Measurements from ENCODE around the gene LTBP4.

Gene LTBP4

GRCh38 chr19:40659116-40659515 lies 57.9 kb downstream of the LTBP4 start:
- FAIRE-seq (no peak), DNase-seq (ENCODE audit: insufficient read length, low spot score) (no peak)

GRCh38 chr19:40659566-40659965 lies 58.4 kb downstream of the LTBP4 start:
- DNase-seq (ENCODE audit: insufficient read length, low spot score), result no peak
- FAIRE-seq, result no peak

- FAIRE-seq, result no peak
These were observed 60.4 kb downstream of the LTBP4 start for GRCh38 chr19:40661616-40662015.

GRCh38 chr19:40662925-40663694 lies 61.9 kb downstream of the LTBP4 start:
- DNase-seq (ENCODE audit: insufficient read length, low spot score), result peak; percentile 83
- peak; percentile 55 for FAIRE-seq

More at GRCh38 chr19:40661616-40662015, 60.4 kb downstream of the LTBP4 start:
- no peak for DNase-seq (ENCODE audit: insufficient read length, low spot score)

GRCh38 chr19:40663695-40664692 lies 62.8 kb downstream of the LTBP4 start:
- FAIRE-seq, result no peak

GRCh38 chr19:40666803-40667438 lies 65.8 kb downstream of the LTBP4 start:
- DNase-seq (ENCODE audit: insufficient read length, low spot score), result no peak
- no peak for FAIRE-seq

More at GRCh38 chr19:40663695-40664692, 62.8 kb downstream of the LTBP4 start:
- DNase-seq (ENCODE audit: insufficient read length, low spot score), result peak; percentile 42

GRCh38 chr19:40667602-40668001 lies 66.4 kb downstream of the LTBP4 start:
- FAIRE-seq (no peak), DNase-seq (ENCODE audit: insufficient read length, low spot score) (no peak)

GRCh38 chr19:40668991-40669614 lies 67.9 kb downstream of the LTBP4 start:
- DNase-seq (ENCODE audit: insufficient read length, low spot score), result no peak
- FAIRE-seq, result no peak

- DNase-seq (ENCODE audit: insufficient read length, low spot score), result no peak
- no peak for FAIRE-seq
These were observed 70.2 kb downstream of the LTBP4 start for GRCh38 chr19:40671404-40671803.

- no peak for FAIRE-seq
- no peak for DNase-seq (ENCODE audit: insufficient read length, low spot score)
These were observed 70.9 kb downstream of the LTBP4 start for GRCh38 chr19:40672038-40672437.

GRCh38 chr19:40672573-40673299 lies 71.6 kb downstream of the LTBP4 start:
- DNase-seq (ENCODE audit: insufficient read length, low spot score), result no peak
- FAIRE-seq, result peak; percentile 9

GRCh38 chr19:40673397-40673796 lies 72.2 kb downstream of the LTBP4 start:
- DNase-seq (ENCODE audit: insufficient read length, low spot score), result no peak
- FAIRE-seq, result no peak

- FAIRE-seq, result no peak
- DNase-seq (ENCODE audit: insufficient read length, low spot score), result no peak
These were observed 73.1 kb downstream of the LTBP4 start for GRCh38 chr19:40674291-40674690.

GRCh38 chr19:40677156-40677555 lies 76.0 kb downstream of the LTBP4 start:
- no peak for DNase-seq (ENCODE audit: insufficient read length, low spot score)
- FAIRE-seq, result no peak
